B cell (primary cell): ENCODE data around the gene PIGR.

Source experiments
- EZH2 ChIP-seq: IDR thresholded peaks from 2 replicates; pipeline ENCODE4 v1.6.1; 2012; ENCODE audit warnings: borderline replicate concordance, low read depth, mild to moderate bottlenecking, moderate library complexity, low read length; ENCODE audit not compliant: insufficient read depth, poor library complexity, severe bottlenecking
- TF ChIP-seq, protein P1 (sequence below): fragments of 200-600 bp; IDR thresholded peaks from one replicate; pipeline ENCODE4 v1.8.0; 2022; ENCODE audit warnings: antibody characterized with exemption, mild to moderate bottlenecking

DNA sequence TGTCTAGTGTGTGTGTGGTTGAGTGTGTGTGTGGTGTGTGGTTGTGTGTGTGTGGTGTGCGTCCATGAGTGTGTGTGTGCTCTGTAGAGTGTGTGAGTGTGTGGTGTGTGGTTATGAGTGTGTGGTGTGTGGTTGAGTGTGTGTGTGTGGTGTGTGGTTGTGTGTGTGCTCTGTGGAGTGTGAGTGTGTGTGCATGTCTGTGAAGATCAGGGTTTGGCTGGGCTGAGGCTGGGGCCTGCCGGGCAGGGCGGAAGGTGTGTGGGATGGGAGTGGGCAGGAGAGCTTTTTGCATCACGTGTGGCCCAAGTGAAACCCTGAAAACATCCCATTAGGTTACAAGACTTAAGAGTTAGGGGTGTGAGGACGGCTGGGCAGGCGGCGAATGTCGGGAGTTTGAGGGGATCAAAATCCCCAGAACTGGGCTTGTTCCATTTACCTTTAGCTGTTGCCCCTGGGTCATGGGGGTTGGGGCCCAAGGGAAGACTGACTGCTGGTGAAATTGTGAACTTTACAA lies 21.6 kb downstream of the PIGR start:
- TF ChIP-seq, protein P1, sequence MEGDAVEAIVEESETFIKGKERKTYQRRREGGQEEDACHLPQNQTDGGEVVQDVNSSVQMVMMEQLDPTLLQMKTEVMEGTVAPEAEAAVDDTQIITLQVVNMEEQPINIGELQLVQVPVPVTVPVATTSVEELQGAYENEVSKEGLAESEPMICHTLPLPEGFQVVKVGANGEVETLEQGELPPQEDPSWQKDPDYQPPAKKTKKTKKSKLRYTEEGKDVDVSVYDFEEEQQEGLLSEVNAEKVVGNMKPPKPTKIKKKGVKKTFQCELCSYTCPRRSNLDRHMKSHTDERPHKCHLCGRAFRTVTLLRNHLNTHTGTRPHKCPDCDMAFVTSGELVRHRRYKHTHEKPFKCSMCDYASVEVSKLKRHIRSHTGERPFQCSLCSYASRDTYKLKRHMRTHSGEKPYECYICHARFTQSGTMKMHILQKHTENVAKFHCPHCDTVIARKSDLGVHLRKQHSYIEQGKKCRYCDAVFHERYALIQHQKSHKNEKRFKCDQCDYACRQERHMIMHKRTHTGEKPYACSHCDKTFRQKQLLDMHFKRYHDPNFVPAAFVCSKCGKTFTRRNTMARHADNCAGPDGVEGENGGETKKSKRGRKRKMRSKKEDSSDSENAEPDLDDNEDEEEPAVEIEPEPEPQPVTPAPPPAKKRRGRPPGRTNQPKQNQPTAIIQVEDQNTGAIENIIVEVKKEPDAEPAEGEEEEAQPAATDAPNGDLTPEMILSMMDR, result no peak
- no peak for TF ChIP-seq EZH2
